DMS 273 (cell line): ENCODE measurements around the gene C11orf91.
"Not testable (repeated sequence)": the region's sequence is repeated elsewhere in the genome, so short reads cannot be mapped to it uniquely, and the experiment has no call there.

Source experiments
- DNase-seq: peaks from one replicate; lab custom pipeline; 2025; ENCODE audit not compliant: unreplicated experiment; lab: John Stamatoyannopoulos, UW

The C11orf91 gene

GRCh38 chr11:33721984-33722383, 21.4 kb upstream of the C11orf91 start:
- peak; percentile 9 for DNase-seq

GRCh38 chr11:33721426-33721825, 20.8 kb upstream of the C11orf91 start:
- DNase-seq = peak; percentile 69

GRCh38 chr11:33719587-33719986, 19.0 kb upstream of the C11orf91 start:
- no peak for DNase-seq

- peak; percentile 5 for DNase-seq
These were observed 17.8 kb upstream of the C11orf91 start for GRCh38 chr11:33718440-33718839.

- DNase-seq = peak; percentile 48
These were observed 15.6 kb upstream of the C11orf91 start for GRCh38 chr11:33716243-33716642.

- DNase-seq = no peak
These were observed 13.3 kb upstream of the C11orf91 start for GRCh38 chr11:33713856-33714398.

- no peak for DNase-seq
These were observed 12.7 kb upstream of the C11orf91 start for GRCh38 chr11:33713151-33713855.

GRCh38 chr11:33712436-33712835, 11.8 kb upstream of the C11orf91 start:
- DNase-seq = no peak

- DNase-seq = peak; percentile 55
These were observed 8.8 kb upstream of the C11orf91 start for GRCh38 chr11:33709466-33709865.

GRCh38 chr11:33708985-33709384, 8.4 kb upstream of the C11orf91 start:
- peak; percentile 5 for DNase-seq

- DNase-seq = not testable (repeated sequence)
These were observed 7.2 kb upstream of the C11orf91 start for GRCh38 chr11:33707831-33708230.

GRCh38 chr11:33706966-33707365, 6.3 kb upstream of the C11orf91 start:
- peak; percentile 8 for DNase-seq

- DNase-seq = no peak
These were observed 5.9 kb upstream of the C11orf91 start for GRCh38 chr11:33706546-33706945.

- no peak for DNase-seq
These were observed 3.8 kb upstream of the C11orf91 start for GRCh38 chr11:33704240-33705002.

GRCh38 chr11:33703788-33704187, 3.2 kb upstream of the C11orf91 start:
- no peak for DNase-seq

- no peak for DNase-seq
These were observed 2.6 kb upstream of the C11orf91 start for GRCh38 chr11:33703234-33703633.

- DNase-seq = peak; percentile 22
These were observed 940 bp upstream of the C11orf91 start for GRCh38 chr11:33701302-33702230.

- peak; percentile 34 for DNase-seq
These were observed 544 bp downstream of the C11orf91 start for GRCh38 chr11:33700063-33700501.

GRCh38 chr11:33699515-33700062, 1.0 kb downstream of the C11orf91 start:
- no peak for DNase-seq

GRCh38 chr11:33698921-33699320, 1.7 kb downstream of the C11orf91 start:
- no peak for DNase-seq

GRCh38 chr11:33697997-33698396, 2.6 kb downstream of the C11orf91 start:
- no peak for DNase-seq
